HUES64 (cell line): ENCODE results near the gene PCDHGA11.
"Not testable (repeated sequence)": the region's sequence is repeated elsewhere in the genome, so short reads cannot be mapped to it uniquely, and the experiment has no call there.

ENCODE experiments used
- H3K27ac ChIP-seq: 2 replicates; pipeline ENCODE4 v1.7.0; 2013; ENCODE audit warnings: low read depth, low read length, inconsistent platforms
- H3K27me3 ChIP-seq: 2 replicates; pipeline ENCODE4 v1.6.1; 2013; ENCODE audit warnings: mild to moderate bottlenecking, low read length; ENCODE audit not compliant: insufficient read depth
- H3K36me3 ChIP-seq: 2 replicates; pipeline ENCODE4 v1.6.1; 2013; ENCODE audit warnings: mild to moderate bottlenecking, low read length; ENCODE audit not compliant: insufficient read depth
- H3K4me1 ChIP-seq: 2 replicates; pipeline ENCODE4 v1.6.1; 2013; ENCODE audit warnings: mild to moderate bottlenecking, low read length, moderate library complexity; ENCODE audit not compliant: insufficient read depth
- H3K4me3 ChIP-seq: 2 replicates; pipeline ENCODE4 v1.5.1; 2013; ENCODE audit warnings: mild to moderate bottlenecking, low read length, moderate library complexity
- H3K9ac ChIP-seq: 2 replicates; pipeline ENCODE4 v1.6.1; 2013; ENCODE audit warnings: mild to moderate bottlenecking, low read depth, low read length
- H3K9me3 ChIP-seq: 2 replicates; pipeline ENCODE4 v1.6.1; 2013; ENCODE audit warnings: low read depth, low read length; ENCODE audit not compliant: insufficient read depth
- WGBS: fragments of 150-250, 120-280 bp; methylation state at CpG from one replicate; pipeline ENCODE4 v1.1.7; 2013; ENCODE audit warnings: missing lambda C conversion rate; 5-methylcytosine and 5-hydroxymethylcytosine counted together

The PCDHGA11 gene

GRCh38 chr5:141403387-141403786 lies 17.5 kb upstream of the PCDHGA11 start:
- Histone ChIP-seq H3K4me3 (no peak overlapping the region), H3K9me3 (peaks cover 29% of the 10 kb centered on the region), H3K4me1 (no peaks in the 10 kb centered on the region), H3K27ac (no peak overlapping the region), H3K27me3 (0 out of 2 replicates have a peak, but pooled peaks cover under 1% of the 10 kb centered on the region), H3K36me3 (no peaks in the 10 kb centered on the region; the same call in 1 of the 2 replicates), H3K9ac (no peak overlapping the region)
- 94% methylated on average over 22 of the region's 22 CpGs for WGBS

GRCh38 chr5:141407790-141408505 lies 12.9 kb upstream of the PCDHGA11 start, which contains the start of gene PCDHGB6:
TSS of gene PCDHGB6 (plus strand) at chr5:141408021. CDS start at chr5:141408203, 182 bp downstream.
- not testable (repeated sequence) for H3K36me3 ChIP-seq, H3K27me3 ChIP-seq, H3K4me1 ChIP-seq, H3K27ac ChIP-seq
- 66% methylated on average over 49 of the region's 51 CpGs for WGBS
- H3K4me3 ChIP-seq: peak within 1 kb of the TSS; percentile 69
- peaks cover 10% of the 10 kb centered on the region; the same call in 1 of the 2 replicates for H3K9me3 ChIP-seq
- H3K9ac ChIP-seq: peak within 1 kb of the TSS; percentile 71

GRCh38 chr5:141409598-141410306 lies 11.1 kb upstream of the PCDHGA11 start:
- H3K27me3 ChIP-seq: peaks cover 10% of the 10 kb centered on the region
- no peak overlapping the region for H3K9ac ChIP-seq
- H3K4me3 ChIP-seq: no peak overlapping the region
- H3K9me3 ChIP-seq: peaks cover 16% of the 10 kb centered on the region; the same call in 1 of the 2 replicates
- no peaks in the 10 kb centered on the region for H3K4me1 ChIP-seq
- H3K36me3 ChIP-seq: peaks cover 3% of the 10 kb centered on the region; the same call in 1 of the 2 replicates
- 97% methylated on average over 64 of the region's 64 CpGs for WGBS
- H3K27ac ChIP-seq: no peak overlapping the region

GRCh38 chr5:141411575-141411974 lies 9.3 kb upstream of the PCDHGA11 start:
- 97% methylated on average over 3 of the region's 3 CpGs for WGBS
- H3K27ac ChIP-seq: no peak overlapping the region
- H3K9me3 ChIP-seq: peaks cover 21% of the 10 kb centered on the region; the same call in 1 of the 2 replicates
- H3K4me1 ChIP-seq: no peaks in the 10 kb centered on the region
- peaks cover 10% of the 10 kb centered on the region for H3K27me3 ChIP-seq
- H3K9ac ChIP-seq: no peak overlapping the region
- peaks cover 3% of the 10 kb centered on the region; the same call in 1 of the 2 replicates for H3K36me3 ChIP-seq
- no peak overlapping the region for H3K4me3 ChIP-seq

GRCh38 chr5:141412854-141413539 lies 7.9 kb upstream of the PCDHGA11 start, which contains the start of gene PCDHGA10:
TSS of gene PCDHGA10 (plus strand) at chr5:141412987. CDS start at chr5:141413176, 189 bp downstream.
- H3K9me3 ChIP-seq: peaks cover 21% of the 10 kb centered on the region; the same call in 1 of the 2 replicates
- WGBS: 85% methylated on average over 31 of the region's 31 CpGs
- H3K27me3 ChIP-seq: peaks cover 10% of the 10 kb centered on the region
- H3K27ac ChIP-seq: no peak within 1 kb of the TSS
- peak within 1 kb of the TSS; percentile 77 for H3K4me3 ChIP-seq
- H3K36me3 ChIP-seq: peaks cover 3% of the 10 kb centered on the region; the same call in 1 of the 2 replicates
- H3K9ac ChIP-seq: peak within 1 kb of the TSS; percentile 71
- no peaks in the 10 kb centered on the region for H3K4me1 ChIP-seq

- Histone ChIP-seq H3K27ac (no peak overlapping the region), H3K36me3 (peaks cover 6% of the 10 kb centered on the region; the same call in 1 of the 2 replicates), H3K4me3 (peak overlapping the region; percentile 77)
Observed at GRCh38 chr5:141413540-141414069, 7.2 kb upstream of the PCDHGA11 start.

GRCh38 chr5:141414548-141415274 lies 6.1 kb upstream of the PCDHGA11 start:
- Histone ChIP-seq H3K9me3 (peaks cover 33% of the 10 kb centered on the region), H3K36me3 (peaks cover 14% of the 10 kb centered on the region; the same call in 1 of the 2 replicates)
- H3K9ac ChIP-seq, H3K27me3 ChIP-seq, H3K4me3 ChIP-seq, H3K4me1 ChIP-seq, H3K27ac ChIP-seq: not testable (repeated sequence)
- 96% methylated on average over 46 of the region's 46 CpGs for WGBS

More at GRCh38 chr5:141413540-141414069, 7.2 kb upstream of the PCDHGA11 start:
- peaks cover 12% of the 10 kb centered on the region for H3K27me3 ChIP-seq
- H3K4me1 ChIP-seq: no peaks in the 10 kb centered on the region
- H3K9ac ChIP-seq: peak overlapping the region; percentile 71; the same call in 1 of the 2 replicates
- WGBS: 90% methylated on average over 25 of the region's 25 CpGs
- H3K9me3 ChIP-seq: peaks cover 26% of the 10 kb centered on the region

GRCh38 chr5:141415275-141415618 lies 5.6 kb upstream of the PCDHGA11 start:
- Histone ChIP-seq H3K9me3 (peaks cover 36% of the 10 kb centered on the region), H3K36me3 (peaks cover 20% of the 10 kb centered on the region; the same call in 1 of the 2 replicates)
- not testable (repeated sequence) for H3K27me3 ChIP-seq, H3K4me3 ChIP-seq, H3K9ac ChIP-seq, H3K4me1 ChIP-seq, H3K27ac ChIP-seq
- 96% methylated on average over 24 of the region's 24 CpGs for WGBS

GRCh38 chr5:141417494-141418172 lies 3.2 kb upstream of the PCDHGA11 start, which contains the start of gene PCDHGB7:
TSS of gene PCDHGB7 (plus strand) at chr5:141417677. CDS start at chr5:141417860, 183 bp downstream.
- H3K27me3 ChIP-seq, H3K27ac ChIP-seq, H3K4me1 ChIP-seq: not testable (repeated sequence)
- peak within 1 kb of the TSS; percentile 74 for H3K9ac ChIP-seq
- peaks cover 60% of the 10 kb centered on the region for H3K9me3 ChIP-seq
- WGBS: 46% methylated on average over 47 of the region's 47 CpGs
- peaks cover 41% of the 10 kb centered on the region; the same call in 1 of the 2 replicates for H3K36me3 ChIP-seq
- peak within 1 kb of the TSS; percentile 65 for H3K4me3 ChIP-seq
